ENCODE results near the gene PTPRU. TPM values are rescaled to one million over a fixed set of nuclear protein-coding genes. Genes with fewer than 3 reads are reported as not detected.
A peak's percentile ranks its signal among the peaks of the same experiment; 100 is the strongest.

Gene PTPRU
- total RNA-seq, 1 donor from 2014 or later: 1.8 TPM

DNA sequence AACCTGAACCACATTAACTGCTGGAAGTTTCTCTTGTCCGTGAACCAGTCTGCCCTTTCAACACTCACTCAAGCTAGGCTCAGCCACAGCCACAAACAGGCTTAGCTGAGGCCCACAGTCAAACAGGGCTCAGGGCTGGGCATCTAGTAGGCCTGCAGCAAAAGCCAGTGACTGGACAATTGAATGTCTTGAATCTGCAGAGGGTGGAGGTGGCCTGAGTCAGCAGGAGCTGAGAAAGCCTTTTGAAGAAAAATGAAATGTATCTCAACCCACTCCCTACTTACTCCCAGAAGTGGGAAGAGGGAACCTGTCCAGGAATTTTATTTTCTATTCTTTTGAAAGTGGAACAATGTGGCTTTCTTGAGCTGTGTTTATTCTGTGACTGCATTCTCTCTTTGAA is 95.4 kb downstream of the PTPRU start:
- no peak for DNase-seq (ENCODE audit: low read depth in 2 of 2)

DNA sequence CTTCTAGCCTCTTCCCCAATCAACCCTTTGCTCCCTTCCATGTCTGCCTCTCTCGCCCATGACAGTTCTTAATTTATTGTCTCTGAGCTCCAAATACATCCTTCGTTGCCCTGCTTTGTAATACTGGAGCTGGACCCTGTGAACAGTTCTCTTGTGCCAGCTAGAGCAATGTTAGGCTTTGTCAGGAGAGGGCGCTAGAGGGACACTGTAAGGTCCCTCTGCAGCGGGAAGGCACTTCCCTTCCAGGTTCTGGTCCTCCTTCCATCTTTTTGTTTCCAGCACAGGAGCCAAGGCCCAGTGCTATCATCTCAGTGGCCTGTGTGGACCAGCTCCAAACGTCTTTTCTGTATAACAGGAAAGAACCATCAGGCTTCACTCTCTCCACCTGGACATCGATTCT is 95.9 kb downstream of the PTPRU start:
- DNase-seq (ENCODE audit: low read depth in 2 of 2): peak; percentile 33 to 47

DNA sequence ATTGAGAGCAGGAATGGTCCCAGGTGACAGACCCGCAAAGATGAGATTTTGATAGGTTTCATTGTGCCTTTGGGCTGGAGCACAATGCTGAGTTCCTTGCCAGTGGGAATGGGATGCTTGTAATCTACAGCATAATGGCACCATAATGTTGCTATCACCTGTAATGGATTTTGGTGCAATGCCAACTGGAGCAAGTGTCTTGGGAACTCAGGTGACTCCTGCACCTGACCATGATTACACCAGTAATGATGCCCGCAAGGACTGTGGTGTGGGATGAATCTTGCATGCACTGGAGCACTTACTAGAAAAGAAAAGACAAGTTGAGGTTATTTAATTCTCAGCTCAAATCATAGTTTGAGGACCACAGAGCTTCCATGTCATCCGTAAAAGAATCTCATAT is 96.7 kb downstream of the PTPRU start:
- DNase-seq (ENCODE audit: low read depth in 2 of 2): no peak

DNA sequence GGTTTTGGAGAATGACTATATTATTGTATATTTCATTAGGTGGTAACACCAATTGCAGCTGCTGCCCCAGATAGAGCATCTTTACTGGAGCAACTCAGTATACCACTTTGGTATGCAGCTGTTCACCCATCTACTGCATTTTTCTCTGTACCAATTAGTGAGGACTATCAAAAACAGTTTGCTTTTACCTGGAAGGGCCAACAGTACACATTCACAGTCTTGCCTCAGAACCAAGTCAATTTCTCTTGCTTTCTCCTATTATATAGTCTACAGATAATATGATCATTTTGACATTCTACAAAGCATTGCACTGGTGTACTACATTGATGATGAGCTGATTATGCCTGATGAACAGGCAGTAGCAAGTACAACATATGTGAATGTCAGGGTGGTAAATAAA is 99.3 kb downstream of the PTPRU start:
- DNase-seq (ENCODE audit: low read depth in 2 of 2): no peak

DNA sequence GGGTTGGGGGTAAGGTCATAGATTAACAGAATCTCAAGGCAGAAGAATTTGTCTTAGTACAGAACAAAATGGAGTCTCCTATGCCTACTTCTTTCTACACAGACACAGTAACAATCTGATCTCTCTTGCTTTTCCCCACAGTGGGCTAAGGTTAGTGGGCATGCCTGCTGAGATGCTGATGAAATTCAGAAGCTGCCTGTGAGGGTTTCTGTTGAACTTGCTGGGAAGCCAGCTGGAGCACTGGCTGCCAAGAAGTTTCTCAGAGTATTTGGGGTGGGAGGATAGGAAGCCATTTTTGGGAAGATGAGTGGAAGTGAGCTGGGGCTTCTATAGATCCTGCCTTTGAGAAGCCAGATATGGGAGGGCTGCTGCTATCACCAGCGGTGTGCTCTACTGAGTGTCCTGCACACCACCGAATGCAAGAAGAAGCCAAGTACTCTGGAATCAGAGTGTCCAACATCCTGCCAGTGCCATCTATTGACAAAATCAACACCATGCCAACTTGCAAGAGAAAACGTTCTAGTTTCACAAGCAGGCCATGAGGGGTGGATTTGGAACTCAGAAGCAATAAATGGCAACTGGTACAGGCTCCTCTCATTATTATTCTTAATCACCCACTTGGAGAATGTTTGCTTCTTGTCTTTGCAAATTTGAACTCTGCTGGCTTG is 102.7 kb downstream of the PTPRU start:
- DNase-seq (ENCODE audit: low read depth in 2 of 2): no peak

DNA sequence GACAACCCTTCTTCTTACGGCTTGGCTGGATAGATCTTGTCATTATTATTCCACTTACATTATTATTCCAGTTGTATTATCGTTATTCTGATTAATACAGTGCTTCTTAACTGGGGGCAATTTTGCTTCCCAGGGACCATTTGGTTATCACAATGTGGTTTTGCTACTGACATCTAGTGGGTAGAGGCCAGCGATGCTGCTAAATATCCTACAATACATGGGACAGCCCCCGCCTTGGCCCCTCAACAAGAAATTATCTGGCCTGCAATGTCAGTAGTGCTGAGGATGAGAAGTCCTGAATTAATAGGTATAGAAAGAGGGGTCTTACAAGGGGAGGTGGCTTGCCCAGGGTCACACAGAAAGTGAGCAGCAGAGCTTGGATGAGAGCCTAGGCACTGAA is 105.6 kb downstream of the PTPRU start:
- peak in 1 of 2 donors; percentile 7 for DNase-seq (ENCODE audit: low read depth in 2 of 2)

DNA sequence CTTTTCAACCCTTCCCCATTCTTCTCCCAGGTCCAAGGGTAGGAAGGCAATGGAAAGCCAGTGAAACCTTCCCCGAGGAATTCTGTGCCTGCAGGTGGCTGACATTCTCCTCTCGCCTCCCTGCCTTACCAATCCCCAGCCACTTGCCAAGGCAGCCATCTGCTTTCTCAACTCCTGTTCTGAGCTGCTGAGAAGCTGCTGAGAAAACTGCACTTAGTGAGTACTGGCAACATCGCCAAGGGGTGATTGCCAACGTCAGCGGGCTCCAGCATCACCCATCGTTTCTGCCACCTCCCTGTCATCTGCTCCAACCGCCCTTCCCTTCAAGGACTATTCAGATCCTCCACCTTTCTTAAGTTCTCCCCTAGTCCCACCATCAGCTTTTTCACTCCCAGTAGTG is 106.0 kb downstream of the PTPRU start:
- DNase-seq (ENCODE audit: low read depth in 2 of 2): no peak

DNA sequence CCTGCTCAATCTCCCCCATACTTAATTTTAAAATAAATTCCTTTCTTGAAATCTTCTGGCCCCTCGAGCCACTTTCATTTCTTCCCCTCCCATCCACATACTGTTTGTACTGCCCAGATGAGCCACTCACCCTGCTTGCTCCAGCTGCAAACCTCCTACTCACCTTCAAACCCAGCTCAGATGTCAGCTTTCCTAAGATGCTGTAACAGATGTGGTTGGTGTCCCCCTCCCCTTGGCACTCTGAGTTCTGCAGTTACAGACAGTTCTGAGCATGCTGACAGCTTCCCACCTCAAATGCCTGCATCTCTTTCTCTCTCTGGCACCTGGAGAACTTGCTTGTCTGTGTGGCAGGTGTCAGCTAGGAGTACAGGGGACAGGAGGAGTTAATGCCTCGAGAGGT is 106.7 kb downstream of the PTPRU start:
- DNase-seq (ENCODE audit: low read depth in 2 of 2): no peak

DNA sequence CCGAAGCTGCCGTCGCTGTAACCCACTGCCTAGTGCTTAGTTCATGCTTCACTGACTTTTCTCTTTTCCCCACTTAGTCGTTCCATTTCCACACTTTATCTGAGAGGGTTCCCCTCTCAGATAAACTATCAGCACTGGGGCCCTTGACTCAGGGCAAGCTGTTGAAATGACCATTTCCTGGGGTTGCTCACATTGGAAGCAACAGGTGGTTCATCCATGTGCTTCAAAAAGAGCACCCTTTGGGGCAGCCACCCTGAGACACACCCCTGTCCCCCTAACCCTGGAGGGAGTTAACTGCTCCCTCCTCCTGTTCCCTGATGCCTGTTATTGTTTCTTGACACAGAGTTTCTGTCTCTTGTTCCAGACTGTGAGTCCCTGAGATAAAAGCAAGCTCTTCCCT is 107.2 kb downstream of the PTPRU start:
- no peak for DNase-seq (ENCODE audit: low read depth in 2 of 2)

DNA sequence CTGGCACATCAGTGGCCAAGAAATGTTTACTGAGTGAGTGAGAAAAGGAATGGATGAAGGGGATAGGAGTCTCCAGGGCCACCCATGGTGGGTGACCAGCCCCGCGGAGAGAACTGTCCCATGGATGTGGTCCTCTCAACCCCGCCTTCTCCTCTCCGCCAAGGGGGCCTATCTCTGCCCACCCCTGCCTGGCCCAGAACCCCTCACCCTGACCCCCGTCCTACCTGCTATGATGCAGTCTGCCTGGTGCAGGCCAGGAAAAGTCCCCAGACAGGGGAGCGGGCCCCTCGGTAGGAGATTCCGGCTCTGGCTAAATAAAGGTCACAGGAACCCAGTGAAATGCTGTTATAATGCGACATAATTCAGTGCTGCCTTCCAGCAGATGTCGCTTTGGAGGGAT is 107.6 kb downstream of the PTPRU start:
- DNase-seq (ENCODE audit: low read depth in 2 of 2): no peak

DNA sequence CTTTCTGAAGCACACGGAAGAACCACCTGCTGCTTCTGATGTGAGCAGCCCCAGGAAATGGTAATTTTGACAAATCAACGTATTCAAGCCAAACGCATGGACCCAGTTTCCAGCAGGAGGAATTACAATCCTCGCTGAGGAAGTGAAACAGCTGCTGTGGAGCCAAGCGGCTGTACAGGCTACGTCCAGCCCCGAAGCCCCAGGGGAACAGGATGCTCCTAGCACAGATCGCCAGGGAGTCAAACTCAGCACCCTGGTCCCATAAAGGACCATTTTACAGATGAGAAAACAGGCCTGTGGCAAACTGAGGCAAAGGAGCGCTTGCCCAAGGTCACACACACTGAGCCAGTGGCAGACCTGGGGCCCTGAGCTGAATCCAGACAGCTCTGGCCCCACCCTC is 108.0 kb downstream of the PTPRU start:
- DNase-seq (ENCODE audit: low read depth in 2 of 2): no peak

DNA sequence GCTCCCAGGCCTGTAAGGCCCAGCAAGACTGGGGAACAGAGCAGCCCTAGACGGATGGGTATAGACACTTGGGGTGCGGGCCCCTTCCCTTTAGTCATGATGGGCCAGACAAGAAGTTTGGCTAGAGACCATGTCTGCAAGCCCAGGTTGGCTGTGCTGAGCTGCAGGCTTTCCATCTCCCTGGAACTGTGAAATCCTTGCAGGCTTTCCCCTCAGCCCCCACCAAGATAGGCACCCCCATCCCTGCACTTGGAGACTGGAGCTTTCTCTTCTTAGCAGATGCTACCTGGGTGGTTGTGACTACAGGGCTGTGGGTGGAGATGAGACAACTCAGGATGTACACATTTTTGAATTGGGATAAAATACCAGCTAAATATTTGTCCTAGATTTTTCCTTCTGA is 110.3 kb downstream of the PTPRU start:
- DNase-seq (ENCODE audit: low read depth in 2 of 2): no peak

DNA sequence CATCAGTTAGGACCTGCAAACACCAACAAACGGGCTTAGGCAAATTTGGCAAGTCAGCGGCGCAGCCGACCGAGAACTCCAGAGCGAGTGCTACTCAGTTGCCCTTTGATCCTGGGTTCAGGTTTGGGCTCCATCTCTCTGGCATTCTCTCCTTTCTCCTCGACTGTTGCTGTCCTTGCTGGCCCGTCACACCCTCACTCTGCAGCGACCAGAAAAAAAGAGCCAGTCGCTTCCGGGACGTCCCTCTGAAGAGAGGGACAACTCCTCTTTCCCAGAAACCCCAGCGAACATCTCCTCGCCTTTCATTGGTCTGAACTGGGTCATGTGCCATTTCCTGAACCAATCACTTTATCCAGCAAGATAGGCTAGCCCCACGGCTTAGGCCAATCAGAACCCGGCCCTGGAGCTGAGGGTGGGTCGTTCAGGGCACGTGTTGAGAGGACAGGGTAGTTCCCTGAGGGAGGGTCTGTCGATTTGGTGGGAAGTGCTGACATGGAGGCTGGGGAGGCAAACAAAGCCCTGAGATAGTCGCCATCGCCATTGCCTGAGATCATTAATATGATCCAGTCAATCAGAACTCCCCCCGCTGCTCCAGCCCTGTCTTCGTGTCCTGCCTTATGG is 113.7 kb downstream of the PTPRU start:
- no peak for DNase-seq (ENCODE audit: low read depth in 2 of 2)

DNA sequence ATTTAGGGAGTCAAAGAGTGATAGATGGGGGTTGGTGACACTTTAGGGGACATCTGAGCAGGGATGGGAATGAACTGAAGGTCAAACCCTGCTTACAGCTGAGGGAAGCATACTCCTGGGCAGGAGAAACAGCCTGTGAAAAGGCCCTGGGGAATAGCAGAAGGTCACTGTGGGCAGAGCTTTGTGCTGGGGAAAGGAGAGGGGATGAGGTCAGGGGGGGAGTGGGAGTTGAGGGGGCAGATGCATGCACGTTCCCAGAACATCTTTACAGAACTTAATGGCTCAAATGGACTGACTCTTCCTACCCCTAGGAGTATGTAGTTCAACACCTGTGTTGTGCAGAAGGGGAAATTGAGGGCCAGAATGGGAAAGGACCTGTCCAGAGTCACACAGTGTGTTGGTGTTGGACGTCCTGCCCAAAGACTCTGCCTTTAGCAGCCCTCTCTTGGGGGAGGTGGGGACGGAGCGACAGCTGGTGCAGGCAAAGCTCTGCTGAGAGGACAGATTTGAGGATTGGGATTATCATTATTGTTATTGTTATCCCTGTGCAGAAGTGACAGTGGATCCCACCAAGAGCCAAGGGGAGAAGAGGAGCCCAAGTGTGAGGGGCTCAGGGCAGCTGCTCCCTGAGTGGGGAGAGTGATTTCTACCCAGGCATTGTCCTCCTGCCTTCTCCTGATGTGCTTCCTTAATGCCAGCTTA is 116.5 kb downstream of the PTPRU start:
- DNase-seq (ENCODE audit: low read depth in 2 of 2): no peak

DNA sequence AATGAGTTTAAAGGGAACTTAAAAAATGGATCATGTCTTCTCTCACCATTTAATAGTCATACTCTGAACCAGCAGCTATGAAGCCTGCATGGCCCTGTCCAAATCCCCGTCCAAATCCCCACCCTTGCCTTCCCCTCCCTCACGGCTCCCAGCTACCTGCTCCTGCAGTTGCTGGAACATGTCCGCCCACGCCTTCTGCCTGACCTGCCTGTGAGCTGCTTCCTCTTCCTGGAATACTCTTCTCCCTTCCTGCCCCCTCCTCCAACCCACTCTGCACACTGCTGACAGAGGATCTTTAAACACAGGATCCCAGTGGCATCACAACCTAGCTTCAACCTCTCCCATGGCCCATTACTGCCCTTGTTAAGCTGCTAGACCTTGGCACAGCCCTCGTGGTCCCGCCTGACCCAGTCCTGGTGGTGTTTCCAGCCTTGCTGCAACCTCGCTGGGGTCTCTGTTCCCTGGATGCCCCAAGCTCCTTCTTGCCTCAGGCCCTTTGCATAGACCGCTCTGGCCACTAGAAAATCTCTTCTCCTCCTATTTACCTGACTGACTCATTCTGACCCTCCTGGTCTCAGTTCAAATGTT is 118.3 kb downstream of the PTPRU start:
- peak in 1 of 2 donors; percentile 11 for DNase-seq (ENCODE audit: low read depth in 2 of 2)

DNA sequence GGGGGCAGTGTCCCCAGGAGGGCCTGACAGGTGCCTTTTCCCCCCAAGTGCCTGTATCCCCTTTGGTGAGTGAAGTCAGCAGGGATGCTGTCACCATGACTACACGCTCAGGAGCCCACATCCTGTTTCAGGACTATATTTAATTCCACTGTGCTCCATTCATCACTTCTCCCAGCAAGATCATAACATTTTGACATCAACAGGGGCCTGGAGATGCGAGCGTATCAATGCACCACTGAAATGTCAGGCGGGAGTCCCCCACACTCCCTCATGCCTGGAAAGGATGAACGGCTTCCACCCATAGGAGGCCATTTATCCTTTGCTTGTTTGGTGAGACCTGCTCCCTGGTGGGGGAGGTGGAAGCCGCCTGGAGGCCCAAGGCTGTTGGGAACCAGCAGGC is 119.1 kb downstream of the PTPRU start:
- no peak for DNase-seq (ENCODE audit: low read depth in 2 of 2)

DNA sequence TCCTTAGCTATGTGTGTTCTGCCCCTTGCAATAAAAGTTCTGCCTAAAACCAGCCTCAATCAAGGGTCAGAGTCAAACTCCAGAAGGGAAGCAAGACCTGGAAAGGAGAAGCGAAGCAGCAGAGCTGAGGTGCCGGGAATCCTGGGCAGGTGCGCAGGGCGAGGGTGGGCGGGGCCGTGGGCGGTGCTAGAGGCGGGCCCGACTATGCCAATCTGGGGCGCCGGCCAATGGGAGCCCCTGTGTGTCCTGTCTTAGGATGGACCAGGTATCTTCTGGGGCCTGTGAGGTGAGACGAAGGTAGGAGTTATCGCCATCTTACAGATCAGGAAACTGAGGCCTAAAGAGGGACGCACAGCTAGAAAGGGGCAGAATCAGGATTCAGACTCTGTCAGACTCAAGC is 120.3 kb downstream of the PTPRU start:
- no peak for DNase-seq (ENCODE audit: low read depth in 2 of 2)

DNA sequence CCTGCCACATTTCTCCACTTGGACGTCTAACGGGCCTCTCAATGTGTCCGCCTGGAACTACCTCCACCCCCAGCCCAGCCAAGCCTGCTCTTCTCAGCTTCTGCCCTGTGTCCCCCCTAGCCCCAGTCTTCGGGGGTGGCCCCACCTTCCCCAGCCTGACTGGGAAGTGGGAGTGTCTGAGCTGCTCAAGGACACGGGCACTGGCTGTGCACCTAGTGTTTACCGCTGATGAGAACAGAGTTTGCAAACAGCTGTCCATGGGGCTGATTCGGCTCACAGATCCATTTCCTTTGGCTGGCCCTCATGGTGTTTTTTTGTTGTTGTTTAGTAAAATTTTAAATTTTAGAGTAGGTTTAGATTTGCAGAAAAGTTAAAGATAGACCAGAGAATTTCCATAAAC is 121.1 kb downstream of the PTPRU start:
- DNase-seq (ENCODE audit: low read depth in 2 of 2): no peak

DNA sequence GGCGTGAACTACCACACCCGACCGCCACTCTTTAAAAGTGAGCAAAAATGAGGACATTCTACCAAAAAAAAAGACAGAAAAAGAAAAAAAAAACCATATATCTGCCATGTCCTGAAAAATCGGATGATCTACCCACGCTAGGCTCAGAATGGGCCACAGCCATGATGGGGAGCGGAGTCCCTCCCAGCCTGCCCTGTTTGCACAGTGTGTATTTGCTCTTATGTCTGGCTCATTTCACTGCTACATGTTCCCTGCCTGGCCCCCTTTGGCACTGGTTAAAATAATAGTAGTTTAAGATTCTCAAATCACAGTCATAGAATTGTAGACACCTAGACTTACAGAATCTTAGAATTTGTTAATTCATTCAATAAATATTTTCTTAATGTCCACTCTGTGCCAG is 121.9 kb downstream of the PTPRU start:
- DNase-seq (ENCODE audit: low read depth in 2 of 2): no peak

DNA sequence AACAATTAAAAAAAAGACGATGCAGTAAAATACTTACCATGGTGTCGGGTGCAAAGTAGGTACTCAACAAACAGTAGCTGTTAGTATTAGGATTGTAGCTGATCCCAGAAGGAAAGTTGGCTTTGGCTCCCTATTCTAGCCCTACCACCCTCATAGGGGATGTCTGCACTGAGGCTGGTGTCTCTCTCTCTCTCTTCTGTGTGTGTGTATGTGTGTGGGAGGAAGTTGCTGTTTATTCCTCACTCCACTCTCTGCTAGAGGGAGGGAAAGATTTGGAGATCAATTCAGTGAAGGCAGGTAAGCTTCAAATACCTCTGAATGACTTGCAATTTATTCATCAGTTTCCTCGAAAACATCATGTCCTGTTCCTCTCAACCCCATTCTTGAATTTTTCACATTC is 124.4 kb downstream of the PTPRU start:
- DNase-seq (ENCODE audit: low read depth in 2 of 2): no peak

DNA sequence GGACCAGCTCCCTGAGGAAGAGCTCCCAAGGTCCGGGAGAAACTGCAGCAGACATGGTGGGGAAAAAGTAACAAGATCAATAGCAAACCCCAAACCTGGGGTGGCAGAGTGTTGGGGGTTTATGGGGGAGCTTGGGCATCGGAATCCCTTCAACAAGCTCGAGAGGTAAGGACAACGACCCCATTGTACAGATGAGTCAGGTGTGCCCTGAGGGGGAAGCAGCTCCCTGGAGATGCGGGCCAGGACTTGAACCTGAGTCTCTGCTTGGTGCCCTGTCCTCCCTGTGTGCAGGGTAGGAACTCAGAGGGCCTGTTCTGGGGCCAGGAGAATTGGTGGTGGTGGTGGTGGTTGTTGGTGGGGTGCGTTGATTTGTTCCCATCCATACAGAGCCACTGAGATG is 125.4 kb downstream of the PTPRU start:
- DNase-seq (ENCODE audit: low read depth in 2 of 2): no peak

DNA sequence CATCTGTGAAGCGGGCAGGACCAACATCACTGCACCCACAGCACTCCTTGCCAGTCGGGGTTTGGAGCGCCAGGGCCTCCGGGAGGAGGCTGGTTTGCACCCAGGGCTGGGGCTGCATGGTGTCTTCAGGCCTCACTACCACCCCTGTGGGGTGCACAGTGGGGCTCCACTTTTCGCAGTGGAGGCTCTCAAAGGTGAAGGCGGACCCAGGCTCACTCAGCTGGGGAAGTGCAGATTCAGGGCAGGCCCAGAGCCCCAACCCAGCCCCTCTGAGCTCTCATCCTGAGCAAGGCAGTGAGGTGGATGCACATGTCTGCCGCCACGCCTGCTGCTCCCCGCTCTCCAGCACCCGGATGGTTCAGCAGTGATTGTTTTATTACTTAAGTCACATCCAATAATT is 125.8 kb downstream of the PTPRU start:
- DNase-seq (ENCODE audit: low read depth in 2 of 2): no peak

DNA sequence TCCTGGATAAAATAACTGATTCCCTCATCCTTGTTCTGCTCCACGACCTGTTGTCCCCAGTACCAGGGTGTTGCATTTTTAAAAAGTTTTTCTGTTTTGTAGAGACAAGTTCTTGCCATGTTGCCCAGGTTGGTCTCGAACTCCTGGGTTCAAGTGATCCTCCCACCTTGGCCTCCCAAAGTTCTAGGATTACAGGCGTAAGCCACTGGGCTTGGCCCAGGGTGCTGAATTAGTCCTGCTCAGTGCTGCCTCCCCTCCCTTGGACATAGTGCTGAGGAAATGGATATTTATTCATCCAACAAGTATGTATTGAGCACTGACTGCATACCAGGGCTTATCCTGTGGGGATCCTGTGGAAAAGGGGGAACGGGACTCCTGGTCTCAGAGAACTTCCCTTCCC is 126.4 kb downstream of the PTPRU start:
- no peak for DNase-seq (ENCODE audit: low read depth in 2 of 2)
